ENCODE data around the gene PRR11.
"Not testable (repeated sequence)": the region's sequence is repeated elsewhere in the genome, so short reads cannot be mapped to it uniquely, and the experiment has no call there.

PRR11 gene

GRCh38 chr17:59221159-59221847 is 65.8 kb downstream of the PRR11 start:
- DNase-seq = no peak

- DNase-seq = no peak
These were observed 68.3 kb downstream of the PRR11 start for GRCh38 chr17:59223813-59224212.

GRCh38 chr17:59228588-59228987 is 73.0 kb downstream of the PRR11 start:
- DNase-seq = not testable (repeated sequence)

GRCh38 chr17:59230764-59231163 is 75.2 kb downstream of the PRR11 start:
- no peak for DNase-seq

- no peak for DNase-seq
These were observed 79.1 kb downstream of the PRR11 start for GRCh38 chr17:59234631-59235030.

- no peak for DNase-seq
These were observed 83.4 kb downstream of the PRR11 start for GRCh38 chr17:59238906-59239305.

GRCh38 chr17:59244081-59244480 is 88.5 kb downstream of the PRR11 start:
- DNase-seq = no peak

All from NK-92 treated with Interleukin-12 subunit alpha and Interleukin-12 subunit beta, amount 100 ng/mL, for 24 hours (cell line).